ENCODE measurements around the gene GRIFIN.

GRIFIN gene

DNA sequence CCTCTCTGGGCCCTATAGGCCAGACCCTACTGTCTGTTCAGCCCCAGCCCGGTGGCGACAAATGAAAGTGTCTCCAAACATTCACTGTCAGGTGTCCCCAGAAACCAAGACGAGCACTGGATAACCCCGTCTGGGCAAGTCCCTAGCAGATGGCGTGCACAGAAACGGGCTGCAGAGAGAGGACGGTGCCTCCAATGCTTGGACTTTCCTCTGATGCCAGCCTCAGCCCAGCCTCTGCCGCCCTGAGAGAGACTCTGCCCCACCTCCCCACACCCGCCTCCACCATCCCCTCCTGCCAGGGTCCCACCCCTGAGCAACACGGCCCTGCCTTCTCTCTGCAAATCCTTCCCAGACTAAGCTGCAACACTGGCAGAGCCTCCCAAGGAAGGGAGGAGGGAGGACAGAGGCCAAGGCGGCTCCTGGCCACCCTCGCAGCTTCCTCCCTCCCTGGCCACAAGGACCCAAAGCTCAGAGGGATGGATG lies 36.0 kb upstream of the GRIFIN start:
- DNase-seq = no peak

DNA sequence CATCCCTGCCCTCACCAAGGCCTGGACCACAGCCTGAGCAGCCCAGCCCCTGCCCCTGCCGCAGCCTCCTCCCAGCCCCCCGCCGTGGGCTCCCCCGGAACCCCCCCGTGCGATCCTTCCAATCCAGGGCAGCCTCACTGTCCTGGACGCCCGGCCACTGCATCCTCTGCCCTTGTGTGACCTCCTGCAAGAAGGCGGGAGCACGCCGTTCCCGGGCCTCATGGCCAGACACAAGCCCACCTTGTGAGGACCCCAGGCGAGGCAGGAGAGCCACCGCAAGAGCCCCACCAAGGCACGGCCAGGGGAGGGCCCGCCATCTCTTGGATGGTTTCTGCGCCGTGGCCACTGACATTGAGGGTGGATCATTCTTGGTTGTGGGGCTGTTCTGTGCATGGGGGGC lies 35.6 kb upstream of the GRIFIN start:
- DNase-seq = no peak

DNA sequence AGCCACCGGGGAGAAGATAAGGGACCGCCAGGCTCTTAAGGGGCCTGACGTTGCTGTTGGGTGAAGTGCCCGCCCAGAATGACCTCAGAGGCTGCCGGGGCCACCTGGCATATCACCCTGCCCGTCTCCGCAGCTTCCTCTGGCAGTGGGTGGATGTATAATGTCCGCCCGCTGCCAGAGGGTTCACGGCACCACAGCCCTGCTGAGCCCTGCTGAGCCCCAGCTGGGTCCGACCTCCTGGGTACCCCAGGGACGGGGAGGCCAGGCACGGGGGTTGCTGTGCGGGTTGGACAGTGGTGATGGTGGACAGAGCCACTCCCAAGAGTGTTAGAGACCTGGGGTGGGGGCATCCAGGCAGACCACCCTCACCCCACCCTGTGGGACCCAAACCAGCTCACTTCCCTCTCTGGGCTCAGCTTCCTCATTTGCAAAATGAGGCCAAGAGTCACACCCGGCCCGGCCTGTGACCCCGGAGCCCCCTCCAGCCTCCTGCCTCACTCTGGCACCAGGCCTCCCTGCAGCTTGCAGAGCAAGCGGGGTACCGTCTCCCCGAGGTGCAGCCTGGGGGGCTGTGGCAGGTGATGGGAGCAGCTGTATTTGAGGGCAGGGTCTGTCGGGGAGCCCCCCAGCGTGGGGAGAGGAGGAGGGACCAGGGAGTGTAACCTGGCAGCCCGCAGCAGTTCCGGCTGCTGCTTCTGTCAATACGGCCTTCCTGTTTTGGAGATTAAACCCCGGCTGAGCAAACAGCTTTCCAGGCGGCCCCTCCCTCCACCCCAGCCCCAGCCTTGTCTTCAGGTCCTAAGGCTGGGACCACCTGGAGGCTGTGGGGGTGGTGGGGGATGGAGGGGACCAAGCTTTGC lies 34.9 kb upstream of the GRIFIN start:
- DNase-seq = no peak

DNA sequence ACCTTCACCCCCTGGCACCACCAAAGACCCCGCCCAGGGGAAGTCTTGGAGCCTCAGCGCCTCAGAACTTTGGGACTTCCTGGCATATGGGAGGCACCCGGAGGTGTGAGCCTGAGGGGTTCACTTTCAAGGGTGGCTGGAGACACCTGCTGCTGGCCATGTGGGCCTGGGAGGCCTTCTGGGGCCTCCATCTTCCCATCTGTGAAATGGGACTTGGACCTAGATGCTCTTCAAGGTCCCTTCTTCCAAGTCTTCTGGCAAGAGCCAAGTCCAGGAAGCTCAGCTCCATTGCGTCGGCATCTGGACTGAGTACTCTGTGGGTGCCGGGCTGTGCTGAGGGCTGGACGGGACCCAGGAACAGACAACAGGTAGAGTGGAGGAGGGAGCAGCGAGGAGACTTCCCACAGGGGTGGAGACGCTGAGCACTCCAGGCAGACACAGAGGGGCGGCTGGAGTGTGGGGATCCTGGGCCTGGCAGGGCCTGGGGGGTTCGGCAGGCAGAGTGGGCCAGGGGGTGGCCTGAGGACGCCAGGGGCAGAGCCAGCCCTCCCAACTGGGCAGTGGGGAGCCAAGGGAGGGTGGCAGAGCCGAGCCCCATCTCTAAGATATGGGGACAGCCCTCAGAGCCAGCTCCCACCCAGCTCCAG lies 34.1 kb upstream of the GRIFIN start:
- DNase-seq = no peak

DNA sequence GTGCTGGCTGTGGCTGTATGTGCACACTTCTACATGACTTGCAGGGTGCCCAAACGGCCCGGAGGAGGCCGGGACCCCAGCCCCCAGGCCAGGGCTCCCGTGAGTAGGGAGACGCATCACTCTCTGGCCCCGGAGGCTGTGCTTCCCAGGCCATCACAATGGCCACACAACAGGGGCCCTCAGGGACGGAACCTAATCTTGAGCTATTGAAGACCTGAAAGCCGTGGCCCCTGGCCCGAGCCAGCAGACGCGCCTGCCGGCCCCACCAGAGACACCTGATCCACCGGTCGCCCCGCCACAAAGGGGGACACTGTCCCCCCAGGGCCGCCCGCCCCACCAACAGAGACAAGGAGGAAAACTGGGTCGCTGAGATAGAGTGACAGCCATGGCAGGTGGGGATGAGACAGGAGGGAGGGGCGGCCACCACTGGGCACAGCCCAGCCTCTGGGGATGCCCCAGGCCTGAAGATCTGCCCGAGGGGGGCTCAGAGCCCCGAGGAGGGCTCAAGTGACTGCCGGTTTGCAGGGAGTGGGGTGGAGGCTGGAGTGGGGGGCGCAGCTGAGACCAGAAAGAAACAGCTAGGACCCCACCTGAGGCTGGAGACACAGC lies 33.2 kb upstream of the GRIFIN start:
- no peak for DNase-seq

DNA sequence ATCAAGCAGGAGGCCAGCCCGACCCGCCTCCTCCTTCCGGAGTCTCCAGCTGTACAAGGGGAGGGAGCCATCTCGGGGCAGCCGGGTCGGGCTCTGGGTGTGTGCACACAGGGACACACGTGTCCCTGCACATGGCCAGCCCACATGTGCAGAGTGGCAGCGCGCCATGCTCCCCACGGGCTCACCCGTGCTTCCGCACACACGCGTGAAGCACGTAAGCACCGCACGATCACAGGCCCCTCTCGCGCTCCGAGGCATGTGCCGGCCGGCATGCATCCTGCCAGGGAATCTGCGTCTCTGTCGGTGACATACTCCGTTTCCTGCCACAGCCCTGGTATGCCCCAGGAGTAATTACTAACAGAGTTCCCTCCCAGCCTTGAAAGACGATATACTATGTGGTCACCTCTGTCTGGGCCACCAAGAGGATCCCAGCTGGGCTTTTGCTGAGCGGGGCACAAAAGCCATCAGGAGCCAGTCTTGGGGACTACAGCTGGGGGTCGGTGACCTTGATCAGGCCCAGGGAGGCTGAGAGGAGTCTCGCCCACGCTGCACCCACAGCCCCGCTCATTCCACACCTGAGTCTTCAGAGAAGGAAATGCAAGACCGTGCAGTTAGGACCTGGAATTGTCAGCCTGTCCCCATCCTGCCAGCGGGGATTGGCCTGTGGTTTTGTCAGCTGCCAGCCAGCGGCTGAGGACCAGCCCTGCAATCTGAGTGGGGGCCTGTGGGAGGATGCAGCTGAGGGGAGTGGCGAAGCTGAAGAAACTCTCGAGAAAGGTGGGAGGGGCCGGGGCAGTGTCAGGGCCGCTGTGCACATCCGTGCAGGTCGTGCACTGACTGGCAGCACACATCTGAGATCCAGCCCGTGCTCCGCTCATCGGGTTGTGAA lies 32.4 kb upstream of the GRIFIN start:
- no peak for DNase-seq

DNA sequence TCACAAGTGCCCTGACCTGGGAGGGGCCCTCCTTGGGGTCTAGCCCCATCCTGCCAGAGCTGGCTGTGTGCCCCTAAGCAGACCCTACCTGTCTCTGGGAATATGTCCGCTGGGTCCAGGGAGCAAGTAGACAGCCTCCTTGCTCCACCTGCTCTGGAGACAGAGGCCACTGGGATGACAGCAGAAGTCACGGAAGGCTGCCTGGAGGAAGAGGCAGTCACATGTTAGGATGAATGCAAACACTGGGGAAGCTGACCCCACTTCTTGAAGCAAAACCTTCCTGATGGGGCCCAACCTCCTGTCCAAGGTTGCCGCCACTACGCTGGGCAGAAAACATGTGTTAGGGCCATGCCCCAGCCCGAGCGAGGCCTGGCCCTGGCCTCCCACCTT lies 31.7 kb upstream of the GRIFIN start:
- DNase-seq = no peak

DNA sequence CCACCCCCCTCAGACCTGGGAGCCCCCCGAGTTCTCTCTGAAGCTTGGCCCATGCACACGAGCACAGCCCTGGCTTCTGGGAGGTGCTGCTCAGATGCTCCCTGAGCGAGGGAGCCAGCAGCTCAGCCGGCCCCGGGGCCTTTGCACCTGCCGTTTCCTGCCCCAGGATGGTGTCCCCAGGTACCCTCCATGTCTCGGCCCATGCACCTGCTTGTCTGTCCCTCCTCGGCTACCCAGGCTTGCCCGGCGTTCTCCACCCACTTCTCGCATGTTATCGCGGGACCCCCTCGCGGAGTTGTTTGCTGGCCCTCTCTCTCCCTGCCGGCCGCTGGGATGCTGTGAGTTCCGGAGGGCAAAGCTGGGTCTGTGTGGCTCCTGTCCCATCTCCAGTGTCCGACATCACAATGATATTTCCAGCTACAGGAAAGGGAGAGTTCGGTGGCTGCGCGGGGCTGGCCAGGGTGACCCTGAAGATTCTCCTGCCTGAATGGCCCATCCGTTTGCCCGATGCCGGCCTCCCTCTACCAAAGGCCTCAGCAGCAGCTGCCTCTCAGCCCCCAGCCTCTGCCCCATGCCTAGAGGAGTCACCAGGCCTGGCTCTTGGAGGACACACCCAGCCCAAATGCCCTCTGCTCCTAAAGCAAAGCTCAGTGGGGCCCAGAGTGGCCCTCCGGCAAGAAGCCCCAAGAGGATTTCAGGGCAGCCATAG lies 31.2 kb upstream of the GRIFIN start:
- no peak for DNase-seq

DNA sequence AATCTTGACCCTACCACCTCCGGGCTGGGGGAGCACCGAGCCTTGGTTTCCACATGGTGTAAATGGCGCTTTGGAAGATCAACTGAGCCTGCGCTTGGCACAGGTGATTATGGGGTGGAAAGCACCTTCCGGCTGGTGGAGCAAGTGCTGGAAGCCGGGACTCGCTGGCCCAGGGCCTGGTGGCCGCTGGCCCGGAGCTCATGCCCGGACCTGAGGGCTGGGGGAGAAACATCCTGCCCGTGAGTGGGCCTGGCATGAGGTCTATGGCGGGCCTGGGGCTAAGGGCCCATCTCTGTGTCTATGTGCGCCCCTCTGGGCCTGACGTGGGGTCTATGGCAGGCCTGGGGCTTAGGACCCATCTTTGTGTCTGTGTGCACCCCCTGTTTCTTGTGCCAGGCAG lies 29.2 kb upstream of the GRIFIN start:
- DNase-seq = no peak

DNA sequence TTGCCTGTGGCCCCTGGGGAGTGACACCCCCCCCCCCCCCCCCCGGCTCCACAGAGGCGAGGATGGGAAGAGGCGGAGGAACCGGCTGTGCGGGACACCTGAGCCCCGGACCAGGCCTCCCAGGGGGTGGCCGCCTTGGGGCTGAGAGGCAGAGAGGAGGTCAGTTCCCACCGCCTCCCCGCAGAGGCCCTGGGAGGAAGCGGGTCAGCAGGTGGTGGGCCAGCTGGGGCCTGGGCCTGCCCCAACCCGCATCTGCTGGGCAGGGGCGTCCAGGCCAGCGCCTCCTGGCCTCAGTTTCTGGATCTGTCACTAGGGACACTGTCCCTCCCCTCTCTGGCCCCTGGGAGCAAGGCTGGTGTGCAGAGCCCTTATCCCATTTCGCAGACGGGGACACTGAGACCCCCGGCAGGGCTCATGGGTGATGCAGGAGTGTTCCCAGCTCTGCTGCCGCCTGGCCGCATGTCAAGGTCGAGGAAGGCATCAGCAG lies 28.7 kb upstream of the GRIFIN start:
- DNase-seq = no peak

DNA sequence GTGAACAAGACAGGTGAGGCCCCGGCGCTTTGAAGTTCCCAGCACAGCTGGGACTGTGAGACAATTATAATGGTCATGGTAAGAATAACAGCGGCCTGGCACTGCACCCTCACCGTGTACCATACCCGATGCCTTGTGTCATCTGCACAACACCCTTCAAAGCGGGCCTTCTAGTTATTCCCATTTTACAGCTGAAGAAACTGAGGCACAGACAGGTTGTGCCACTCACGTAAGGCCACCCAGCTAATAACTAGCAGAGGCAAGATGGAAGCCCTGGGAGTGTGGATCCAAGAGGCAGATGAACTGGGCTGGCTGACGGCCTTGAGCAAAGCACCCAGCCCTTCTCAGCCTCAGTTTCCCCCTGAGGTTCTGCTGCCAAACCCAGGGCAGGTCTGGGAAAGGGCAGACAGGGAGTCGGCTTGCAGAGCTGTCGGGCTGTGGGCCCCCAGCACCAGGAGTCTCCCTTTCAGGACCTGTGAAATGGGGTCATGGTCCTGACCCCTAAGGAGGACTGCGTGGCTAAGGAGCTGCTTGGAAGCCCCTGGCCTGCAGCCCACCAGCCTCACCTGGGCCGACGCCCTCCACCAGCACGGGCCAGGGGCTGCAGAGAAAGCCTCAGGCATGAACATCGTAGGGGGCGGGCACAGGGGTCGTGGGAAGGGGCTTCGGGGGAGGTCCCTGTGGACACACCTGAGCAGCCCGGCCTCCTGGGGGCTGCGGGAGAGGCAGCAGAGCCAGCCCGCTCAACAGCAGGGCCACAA lies 28.1 kb upstream of the GRIFIN start:
- DNase-seq = no peak

DNA sequence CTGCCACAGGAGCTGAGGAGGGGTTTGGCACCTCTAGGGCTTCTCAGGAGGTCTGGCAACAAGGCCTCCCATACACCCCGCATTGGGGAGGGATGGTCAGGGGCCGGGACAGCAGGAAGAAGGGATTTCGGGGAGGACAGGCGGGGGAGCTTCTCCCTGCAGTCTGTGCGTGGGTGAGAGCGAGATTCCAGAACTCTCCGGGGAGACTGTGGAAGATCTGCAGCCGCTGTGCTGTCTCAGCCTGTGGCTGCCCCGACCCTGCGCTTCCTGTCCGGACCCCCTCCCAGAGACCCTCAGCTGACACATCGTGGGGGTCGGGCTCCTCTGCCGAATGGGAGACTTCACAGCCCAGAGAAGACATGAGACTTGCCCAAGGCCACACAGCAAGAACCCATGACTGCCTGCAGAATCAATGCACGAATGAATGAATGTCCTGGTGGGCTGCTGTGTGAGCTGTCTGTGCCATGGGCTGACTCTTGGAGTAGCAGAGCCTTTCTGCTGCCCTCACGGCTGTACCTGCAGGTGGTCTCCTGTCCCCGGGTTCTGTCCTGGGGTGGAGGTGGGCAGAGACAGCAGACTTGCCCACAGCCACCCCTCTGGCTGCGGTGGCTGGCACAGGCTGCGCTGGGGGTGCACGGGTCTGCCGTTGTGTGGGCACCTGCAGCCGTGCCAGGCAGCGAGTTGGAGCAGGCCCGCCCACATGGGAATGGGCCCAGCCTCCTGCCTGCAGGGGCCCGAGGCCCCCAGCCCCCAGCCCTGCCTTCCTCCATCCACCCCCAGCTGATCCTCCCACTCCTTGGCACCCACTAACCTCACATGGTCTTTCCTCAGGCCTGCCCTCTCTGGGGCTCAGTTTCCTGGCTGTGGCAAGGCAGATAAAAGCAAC lies 27.1 kb upstream of the GRIFIN start:
- no peak for DNase-seq

DNA sequence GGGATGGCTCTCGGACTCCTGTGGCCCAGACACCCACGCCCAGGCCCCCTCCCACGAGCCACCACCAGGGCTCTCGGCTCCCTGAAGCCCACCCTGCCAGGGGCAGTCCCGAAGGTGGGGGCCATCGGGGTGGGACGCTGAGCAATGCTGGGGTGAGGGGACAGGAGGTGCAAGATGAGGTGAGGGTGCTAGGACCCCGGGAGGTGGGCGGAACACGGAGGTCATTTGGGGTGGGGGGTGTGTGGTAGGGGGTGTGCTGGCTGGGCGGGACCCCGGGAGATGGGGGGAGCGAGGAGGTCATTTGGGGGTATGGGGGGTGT lies 26.4 kb upstream of the GRIFIN start:
- DNase-seq = no peak

DNA sequence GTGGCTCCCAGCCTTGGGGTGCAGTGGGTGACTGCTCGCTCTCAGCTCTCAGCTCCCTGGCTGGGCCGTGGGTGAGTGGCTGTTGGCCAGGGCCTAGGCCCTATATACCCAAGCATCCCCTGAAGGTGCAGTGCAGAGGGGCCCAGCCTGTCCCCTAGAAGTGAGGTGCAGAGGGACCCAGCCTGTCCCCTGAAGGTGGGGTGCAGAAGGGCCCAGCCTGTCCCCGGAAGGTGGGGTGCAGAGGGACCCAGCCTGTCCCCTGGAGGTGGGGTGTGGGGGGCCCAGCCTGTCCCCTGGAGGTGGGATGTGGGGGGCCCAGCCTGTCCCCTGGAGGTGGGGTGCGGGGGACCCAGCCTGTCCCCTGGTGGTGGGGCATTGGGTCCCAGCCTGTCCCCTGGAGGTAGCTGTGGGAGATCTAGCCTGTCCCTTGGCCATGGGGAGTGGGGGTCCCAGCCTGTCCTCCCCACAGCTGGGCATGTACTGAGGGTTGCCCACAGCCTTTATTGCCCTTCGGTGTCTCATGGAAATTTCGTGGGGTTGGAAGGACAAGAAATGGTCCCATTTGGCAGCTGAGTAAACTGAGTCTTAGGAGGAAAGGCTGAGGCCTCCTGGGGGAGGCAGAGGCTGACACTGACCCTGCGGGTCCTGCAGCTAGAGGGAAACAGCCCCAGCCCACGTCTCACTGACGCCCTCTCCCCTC lies 25.9 kb upstream of the GRIFIN start:
- no peak for DNase-seq

DNA sequence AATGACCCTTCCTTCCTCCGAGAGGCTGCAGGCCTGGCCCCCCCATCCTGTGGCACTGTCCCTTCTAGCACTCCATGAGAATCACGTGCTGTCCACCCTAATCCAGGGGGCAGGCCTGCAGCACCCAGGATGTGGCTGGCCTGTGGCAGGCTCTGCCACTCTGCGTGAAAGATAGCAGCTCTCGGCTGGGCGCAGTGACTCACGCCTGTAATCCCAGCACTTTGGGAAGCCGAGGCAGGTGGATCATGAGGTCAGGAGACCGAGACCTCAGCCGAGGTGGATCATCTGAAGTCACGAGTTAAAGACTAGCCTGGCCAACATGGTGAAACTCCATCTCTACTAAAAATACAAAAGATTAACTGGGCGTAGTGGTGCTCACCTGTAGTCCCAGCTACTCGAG lies 24.5 kb upstream of the GRIFIN start:
- no peak for DNase-seq

DNA sequence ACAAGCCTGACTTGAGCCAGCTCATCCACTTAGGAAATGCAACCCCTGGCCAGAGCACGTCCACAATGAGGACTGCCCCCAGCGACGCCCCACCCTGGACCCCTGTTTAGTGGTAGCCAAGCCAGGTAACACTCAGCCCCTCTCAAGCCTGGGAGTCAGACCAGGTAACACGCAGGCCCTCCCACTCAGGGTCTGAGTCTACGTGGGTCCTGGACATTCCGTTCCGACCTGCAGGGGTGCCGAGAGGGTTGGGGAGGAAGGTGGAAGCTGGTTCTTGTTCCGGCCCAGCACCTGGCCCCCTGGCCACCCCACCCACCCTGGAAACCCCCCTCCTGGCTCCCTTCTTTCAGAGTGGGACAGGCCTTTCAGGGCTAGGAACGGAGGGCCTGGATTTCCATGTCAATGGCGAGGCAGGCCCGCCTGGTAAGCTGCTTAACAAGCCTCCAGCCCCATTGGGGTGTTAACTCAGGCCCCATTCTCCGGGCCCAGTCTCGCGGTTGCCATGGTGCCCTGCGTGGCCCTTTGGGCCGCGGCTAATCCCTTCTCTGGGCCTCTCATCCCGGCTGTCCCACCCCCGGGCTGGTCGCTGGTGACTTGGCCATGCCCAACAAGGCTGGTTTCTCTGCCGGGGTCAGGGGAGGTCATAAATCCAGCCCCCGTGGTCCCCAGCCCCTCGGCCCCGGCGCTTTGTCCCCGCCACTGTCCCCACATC lies 23.7 kb upstream of the GRIFIN start:
- DNase-seq = no peak

DNA sequence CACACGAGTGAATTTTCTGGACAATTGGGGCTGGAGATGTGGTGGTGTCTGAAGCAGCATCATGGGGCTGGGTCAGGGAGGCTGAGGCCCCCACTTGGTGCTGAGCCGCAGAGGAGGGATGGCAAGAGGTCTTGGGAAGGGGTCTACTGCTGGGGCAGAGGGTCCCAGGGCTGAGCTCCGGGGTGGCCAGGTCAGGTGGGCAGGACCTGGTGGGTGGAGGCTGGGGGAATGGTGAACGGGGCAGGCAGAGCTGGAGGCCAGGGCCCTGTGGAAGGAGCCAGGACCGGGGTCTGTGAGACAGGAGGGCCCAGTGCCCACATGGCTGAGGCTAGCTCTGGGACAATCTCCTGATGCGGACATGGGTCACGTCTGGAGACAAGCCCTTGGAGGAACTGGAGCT lies 23.0 kb upstream of the GRIFIN start:
- DNase-seq = no peak

DNA sequence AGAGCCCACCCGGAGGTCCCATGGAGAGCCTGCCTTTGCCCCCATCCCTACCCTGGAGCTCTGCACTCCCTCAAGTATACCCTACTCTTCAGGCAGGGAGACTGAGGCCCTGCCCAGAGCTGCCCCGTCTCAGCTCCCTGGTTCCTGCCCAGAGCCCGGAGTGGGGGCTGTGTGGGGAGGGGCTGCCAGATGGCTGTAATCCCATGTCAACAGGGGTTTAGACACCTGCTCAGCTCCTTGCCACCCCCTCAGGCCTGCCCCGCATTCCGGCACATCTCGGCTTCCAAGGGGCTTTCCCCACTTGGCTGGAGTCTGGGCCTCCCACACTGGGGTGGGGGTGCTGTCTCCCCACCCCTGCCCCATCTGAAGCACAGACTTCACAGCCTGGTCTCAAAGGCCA lies 22.5 kb upstream of the GRIFIN start:
- no peak for DNase-seq

Measured in SIG-M5 (cell line).